GM18858 (cell line): ENCODE data around the gene WAPL.

ENCODE experiments used
- ATAC-seq: cut with Tn5 transposase; IDR thresholded peaks from one replicate; pipeline ENCODE4 v1.9.1; 2021; ENCODE audit not compliant: unreplicated experiment

The WAPL gene

DNA sequence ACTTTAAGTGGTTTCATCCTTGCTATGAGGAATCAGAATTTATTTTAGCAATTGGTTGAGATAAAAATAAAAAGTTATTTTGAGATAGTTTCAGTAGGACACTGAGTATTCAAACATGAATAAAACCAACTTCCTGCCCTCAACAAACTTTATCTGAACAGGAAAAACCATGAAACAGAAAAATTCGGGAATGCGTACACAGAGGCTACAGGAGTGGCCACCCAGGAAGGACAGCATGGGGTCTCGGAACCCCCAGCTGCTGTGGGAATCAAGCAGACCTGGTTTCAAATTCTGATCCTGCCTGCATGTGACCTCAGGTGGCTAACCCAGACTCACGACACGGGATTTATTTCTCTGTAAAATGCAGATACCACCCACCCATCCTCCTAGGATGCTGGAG is 106.0 kb downstream of the WAPL start:
- ATAC-seq, result no peak

DNA sequence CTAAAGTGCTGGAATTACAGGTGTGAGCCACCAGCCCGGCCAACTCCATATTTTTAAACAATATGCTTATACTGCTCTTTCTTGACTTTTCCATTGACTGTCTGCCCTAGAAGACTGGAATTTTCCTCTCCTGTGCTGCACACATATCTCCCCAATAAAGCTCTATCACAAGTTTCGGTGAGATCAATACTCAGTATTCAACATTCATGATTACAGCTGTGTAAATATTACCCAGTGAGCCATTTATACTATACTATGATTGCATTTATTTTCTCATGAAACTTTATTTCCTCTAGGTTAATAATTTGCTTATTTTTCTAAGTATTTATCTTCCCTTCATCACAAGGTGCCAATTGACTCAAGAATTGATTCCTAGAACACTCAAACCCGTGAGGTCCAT is 106.5 kb downstream of the WAPL start:
- no peak for ATAC-seq

DNA sequence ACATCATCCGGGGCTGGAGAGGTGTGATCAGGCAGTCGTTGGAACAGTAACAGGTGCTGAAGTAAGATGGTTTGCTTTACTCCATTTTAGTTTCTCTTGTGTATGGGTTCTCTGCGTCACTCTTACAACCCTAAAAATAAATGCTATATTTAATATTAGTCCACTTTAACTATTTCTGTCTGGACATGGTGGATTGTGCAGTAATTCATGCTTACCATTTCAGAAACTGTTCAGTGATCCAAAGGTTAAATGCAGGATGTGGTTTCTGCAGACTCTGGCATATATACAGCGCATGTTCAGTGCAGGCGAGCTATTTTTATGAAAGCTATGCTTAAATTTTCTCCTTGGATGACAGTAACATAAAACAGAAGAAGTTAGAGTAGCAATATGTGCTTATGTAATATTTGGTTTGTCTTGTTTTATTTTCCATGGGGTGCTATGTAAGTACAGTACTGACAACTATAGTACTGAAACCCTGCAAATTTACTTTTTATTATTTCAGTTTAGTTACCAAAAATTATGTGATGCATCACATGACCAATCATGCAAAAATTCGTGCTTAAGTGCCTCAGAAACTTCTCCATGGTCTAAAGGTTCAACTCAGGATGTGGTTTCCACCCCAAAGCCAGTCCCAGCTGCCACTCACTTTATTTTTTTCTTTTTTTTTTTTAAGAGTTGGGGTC is 108.4 kb downstream of the WAPL start:
- ATAC-seq, result peak; percentile 72

DNA sequence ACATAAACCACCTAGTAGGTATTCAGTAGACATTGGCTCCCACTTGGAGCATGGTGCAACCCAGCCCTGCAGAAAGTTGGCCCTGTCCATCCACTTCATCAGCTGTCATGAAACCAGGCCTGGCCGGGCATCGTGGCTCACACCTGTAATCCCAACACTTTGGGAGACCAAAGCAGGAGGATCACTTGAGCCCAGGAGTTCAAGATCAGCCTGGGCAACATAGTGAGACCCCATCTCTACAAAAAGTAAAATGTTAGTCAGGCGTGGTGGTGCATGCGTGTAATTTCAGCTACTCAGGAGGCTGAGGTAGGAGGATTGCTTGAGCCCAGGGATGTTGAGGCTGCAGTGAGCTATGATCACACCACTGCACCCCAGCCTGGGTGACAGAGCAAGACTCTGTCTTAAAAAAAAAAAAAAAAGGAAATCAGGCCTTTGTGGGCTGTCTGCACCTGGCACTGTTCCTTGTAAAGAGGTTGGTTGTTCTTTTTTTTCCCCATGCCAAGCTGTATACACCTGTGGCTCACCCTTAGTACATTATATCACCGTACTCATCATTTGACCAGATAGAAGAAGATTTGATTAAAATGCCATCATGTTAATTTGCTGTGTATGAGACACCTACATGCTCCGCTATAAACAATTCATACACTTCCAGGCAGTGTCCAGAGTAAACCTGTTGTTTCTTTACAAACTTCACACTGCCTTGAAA is 109.6 kb downstream of the WAPL start:
- no peak for ATAC-seq

DNA sequence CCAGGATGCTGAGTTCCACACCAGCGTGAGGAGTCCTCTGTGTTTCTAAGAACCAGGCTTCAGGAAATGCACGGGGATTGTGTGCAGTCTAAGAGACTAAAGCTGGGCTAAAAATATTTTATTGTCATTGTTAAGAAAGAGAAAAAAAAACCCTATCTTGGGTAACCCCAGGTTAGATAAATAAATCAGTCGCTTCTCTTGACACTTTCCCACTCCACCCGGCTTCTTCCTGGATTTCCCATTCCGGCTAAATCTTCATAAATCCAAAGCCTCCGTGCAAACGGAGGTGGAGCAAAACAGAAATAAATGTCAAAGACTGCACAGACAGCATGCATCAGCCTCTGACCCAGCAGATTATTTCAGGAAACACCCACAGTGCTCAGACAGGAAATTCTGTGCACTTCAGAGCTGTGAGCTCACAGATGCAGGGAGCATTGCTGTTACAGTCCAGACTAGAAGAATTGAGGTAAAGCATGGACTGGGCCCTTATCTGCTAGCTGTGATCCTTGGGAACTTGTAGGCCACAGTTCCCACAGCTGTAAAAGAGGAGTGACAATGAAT is 110.2 kb downstream of the WAPL start:
- ATAC-seq, result peak; percentile 40

DNA sequence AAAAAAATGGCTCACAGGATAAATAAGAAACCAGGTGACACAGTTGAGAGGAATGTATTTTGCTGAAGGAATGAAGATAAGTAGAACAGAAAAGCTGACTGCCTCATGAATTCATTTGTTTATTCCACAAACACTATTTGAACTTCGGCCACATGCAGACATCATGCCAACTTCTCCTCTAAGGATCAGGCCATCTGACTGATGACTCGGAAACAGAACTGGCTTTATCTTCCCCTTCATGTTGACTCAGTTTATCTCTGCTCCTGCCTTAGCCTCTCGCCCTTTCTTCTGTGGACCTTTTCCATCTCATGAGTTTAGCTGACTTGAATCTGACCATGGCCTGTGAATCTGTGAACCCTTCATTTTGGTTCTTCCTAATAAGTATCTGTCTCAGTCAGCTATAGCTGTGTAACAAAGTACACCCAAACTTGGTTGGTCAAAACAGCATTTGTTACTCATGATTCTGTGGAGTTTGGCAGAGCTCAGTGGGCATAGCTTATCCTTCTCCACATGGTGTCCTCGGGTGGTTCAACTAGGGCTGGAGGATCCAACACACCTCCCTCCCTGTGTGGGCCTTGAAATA is 111.0 kb downstream of the WAPL start:
- no peak for ATAC-seq

DNA sequence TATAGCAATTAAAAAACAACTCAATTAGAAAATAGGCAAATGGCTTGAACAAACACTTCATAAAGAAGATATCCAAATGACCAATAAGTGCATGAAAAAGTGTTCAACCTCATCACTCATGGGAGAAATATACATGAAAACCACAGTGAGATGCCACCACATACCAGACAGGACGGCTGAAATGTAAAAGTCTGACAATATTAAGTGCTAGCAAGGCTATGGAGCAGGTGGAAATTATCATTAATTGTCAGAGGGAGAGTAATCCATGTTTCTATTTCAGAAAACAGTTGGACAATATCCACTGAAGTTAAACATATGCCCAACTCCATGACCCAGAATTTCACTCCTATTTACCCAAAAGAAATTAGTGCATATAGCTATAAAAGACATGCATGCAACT is 112.4 kb downstream of the WAPL start:
- ATAC-seq, result no peak

DNA sequence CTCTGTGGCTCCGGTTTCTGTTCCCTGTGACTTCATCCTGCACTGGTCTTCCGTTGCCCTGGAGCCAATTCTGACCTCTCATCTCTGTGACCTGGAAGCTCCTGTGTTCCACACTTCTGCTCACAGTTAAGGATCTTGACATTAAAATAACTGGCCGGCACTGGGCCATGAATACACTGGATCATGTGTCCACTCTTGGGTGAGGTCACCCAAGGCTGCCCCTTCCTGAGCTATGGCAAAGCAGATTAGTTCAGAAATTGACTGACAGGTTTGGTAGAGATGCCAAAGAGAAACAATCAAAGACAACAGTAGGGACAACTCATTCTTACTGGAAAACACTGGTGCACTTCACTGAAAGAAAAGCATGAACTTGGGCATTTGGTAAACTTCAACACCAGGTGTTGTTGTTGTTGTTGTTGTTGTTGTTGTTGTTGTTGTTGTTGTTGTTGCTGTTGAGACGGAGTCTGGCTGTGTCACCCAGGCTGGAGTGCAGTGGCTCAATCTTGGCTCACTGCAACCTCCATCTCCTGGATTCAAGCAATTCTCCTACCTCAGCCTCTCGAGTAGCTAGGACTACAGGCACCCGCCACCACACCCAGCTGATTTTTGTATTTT is 118.3 kb downstream of the WAPL start:
- ATAC-seq, result no peak

DNA sequence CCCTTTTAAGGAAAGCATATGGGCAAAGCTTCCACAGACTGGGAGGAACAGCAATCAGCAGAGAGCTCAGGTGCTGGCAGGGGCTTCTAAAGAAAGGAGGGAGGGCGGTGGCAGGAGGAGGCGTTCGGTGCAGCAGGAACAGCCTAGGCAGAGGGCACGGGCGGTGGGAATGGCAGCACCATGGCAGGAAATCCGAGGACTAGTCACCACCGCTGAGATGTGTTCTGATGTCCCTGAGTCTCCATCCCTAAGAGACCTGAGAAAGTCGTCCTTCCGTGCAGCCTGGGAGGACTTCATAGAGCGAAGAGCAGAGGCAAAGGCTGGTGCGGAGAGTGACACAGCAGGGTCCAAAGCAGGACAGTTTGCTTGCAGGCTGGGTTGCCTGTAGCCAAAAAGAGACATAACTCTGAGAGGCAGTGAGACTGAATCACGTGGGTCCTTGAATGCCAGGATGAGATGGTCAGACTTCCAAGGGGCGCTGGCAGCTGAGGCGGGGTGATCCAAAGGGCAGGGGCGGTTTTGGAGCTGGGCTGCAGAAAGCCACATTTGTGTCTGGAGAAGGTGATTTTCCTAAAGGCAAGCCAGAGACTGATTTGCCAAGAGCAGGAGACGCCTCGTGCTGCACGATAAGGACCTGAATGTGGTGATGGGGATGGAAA is 119.2 kb downstream of the WAPL start:
- ATAC-seq, result no peak

DNA sequence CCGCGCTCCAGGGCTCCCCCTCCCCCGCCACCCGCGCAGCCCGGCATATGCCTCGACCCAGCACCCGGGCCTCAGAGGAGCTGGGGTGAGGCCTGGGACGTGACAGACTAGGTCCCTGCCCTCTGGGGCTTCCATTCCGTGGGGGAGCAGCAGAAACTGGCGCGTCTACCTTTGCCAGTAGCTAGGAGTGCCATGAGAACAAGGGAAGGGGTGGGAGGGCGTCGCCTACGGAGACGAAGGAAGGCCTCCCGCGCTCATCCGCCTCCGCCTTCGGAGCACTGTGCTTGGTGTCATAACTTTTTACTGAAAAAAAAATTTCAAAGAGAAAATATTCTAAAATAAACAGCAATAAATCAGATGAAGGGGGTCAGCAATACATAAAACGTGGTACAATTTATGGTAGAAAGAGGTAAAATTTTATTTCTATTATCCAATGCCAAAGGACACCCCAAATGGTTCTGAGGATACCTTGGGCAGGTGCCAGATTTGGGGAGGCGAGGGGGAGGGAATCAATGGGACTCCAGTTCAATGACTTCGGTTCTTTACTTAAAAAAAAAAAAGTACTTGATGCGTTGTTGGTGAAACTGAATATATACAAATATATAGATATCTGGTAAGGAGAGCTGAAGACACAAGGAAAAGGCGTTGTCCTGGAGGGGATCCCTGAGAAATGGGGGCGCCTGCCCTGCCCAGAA is 119.9 kb downstream of the WAPL start:
- no peak for ATAC-seq

DNA sequence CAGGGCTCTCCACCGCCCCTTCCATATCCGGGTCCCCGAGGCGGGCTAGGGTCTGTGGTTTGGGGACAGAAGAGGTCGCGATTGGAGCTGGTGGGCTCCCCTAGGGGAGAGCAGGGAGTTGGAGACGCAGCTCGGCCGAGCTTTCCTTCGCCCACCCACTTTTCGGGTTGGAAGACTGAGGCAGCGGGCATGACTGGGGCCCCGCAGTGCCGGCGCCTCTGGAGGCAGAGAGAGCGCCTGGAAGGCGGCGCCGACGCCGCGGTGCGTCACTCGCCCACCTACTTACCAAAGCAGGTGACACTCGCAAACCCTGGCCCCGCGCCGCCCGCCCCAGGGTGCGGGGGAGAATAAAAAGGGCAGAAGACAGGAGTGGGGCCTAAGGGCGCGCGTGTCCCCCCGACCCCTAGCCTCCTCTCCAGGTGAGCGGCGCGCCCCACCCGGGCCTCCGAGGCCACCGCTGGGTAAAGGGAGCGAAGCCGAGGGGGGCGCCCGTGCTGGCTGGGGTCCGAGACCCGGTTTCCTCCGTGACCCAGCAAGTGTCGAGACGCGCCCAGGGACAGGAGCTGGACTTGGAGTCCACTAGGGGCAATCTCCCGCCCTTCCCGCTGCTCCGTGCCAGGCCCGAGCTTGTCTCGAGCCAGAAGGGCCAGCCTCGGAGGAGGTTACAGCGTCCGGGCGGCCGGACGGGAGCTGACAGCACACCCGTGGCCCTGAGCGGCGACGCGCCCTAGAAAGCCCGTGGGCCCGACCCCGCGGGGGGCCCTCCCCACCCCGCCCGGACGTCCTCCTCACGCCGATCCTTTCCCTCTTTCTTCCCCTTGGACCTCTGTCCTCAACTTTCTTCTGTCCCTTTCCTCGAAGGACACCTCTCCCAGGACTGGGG is 120.6 kb downstream of the WAPL start:
- peak; percentile 20 for ATAC-seq

DNA sequence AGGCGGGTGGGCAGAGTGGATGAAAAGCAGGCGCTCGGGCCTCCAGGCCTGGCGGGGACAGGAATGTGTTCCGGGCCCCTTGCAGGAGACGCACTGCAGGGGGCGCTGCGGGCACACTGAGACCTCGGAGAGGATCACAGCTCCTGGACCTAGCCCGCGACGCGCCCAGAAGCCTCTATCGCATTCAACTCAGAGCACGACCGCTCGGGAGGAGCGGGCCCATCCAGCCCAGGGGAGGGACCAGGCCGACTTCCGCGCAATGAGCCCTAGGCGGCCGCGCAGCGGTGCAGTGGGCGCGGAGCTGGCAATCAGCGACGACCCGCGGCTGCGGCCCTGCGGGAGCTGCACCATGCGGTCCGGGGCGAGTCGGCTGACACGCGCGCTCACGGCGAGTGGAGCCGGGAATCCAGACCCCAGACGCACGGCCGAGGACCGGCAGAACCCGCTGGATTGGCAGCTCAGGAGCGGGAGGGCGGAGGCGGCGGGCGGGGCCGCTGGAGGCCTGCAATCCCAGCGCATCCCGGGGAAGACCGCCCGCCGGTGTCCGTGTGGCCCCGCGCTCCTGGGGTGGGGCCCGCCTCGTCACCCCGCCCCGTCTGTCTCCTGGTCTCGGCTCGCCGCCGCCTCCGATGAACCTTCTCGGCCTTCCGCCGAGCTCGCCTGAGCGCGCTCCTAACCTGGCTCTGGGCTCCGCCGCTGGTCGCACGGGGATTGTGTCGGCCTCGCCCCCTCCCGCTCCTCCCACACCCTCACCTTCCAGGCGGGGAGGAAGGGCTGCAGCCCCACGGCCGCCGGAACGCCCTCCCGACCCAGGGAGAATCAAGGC is 121.5 kb downstream of the WAPL start:
- ATAC-seq, result peak; percentile 88

DNA sequence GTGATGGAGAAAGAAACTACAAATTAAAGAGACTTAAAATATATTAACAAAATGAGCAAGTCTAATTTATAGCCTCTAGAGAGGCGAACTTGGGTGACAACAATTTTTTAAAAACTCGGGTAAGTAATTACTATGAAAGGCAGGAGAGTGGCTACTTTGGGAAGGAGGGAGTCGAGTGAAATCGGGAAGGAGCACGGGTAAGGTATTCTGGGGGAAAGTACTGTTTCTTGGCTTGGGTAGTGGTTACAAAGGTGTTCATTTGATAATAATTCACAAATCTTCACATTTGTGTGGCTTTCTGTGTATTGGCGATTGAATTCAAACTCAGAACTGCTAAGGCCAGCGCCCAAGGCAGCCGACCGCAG is 122.1 kb downstream of the WAPL start:
- ATAC-seq, result no peak

DNA sequence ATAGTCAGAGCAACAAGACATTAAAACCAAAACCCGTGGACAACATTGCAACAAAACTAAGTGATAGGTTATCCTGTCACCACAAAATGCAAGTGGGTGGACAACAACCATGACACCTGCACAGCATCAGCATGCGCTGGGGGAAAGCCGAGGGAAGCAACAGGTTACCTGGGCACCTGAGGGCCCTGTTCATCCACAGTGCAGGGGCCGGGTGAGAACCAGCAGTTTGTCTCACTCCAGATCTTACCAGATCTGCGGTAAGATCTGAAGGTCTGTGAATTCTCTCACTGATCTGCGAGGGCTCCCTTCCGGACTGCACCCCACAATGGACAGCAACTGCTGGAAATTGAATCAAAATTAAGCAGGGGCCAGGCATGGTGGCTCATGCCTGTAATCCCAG is 124.5 kb downstream of the WAPL start:
- ATAC-seq, result no peak

DNA sequence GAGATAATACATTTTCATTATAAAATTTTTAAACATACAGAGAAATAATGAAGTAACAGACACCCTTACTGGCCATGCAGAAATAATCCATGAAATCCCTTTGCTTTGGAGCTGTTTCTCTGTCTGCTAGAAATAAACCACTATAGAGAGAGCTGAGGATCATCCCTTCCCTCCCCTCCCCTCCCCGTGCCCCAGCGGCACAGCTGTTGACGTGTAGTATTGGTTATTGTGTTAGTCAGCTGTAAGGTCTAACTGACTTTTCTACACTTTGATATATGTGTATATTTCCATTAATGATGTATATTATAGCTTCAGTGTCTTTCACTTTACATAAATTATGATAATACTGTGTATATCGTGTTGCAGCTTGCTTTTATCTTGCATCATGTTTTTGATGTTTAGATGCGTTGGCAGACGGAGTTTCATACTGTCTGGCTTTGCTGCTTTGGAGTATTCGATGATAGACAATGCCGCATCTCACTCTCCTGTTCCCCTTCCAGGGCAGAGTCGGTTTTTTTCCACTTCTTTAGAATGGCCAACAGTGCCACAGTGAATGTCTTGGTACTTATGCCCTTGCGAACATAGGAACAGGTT is 127.6 kb downstream of the WAPL start:
- no peak for ATAC-seq

DNA sequence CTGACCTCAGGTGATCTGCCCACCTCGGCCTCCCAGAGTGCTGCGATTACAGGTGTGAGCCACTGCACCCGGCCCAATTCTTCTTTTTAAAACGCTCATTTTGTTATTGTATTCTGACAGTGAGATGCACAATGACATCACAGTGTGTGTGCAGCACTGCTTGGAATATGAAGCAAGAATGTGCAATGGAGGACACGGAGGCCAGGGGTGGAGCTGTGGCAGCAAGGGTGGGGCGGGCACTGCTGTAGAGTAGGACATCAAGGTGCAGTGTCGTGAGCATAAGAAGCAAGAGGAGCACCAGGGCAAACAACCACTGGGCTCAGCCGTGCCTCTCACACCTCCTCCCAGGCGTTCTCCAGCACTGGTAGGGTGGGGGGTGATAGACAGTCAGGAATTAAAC is 128.2 kb downstream of the WAPL start:
- ATAC-seq, result no peak

DNA sequence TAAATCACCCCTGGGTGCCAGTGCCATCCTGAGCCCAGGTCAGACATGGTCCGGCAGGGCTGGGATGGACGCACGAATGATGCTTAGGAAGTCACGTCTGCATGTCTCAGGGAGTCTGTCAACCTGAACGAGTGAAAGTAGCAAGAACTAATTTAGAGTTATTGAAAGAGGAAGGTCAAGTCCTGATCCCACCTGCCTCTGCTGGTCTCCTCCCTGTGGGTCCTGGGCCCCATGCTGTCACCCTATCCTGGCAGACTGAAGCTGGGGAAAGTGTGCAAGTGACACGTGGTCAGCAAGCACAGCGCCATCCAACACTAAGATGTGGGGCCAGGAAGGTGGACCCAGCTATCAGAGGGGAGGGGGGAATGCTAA is 128.9 kb downstream of the WAPL start:
- peak; percentile 62 for ATAC-seq

DNA sequence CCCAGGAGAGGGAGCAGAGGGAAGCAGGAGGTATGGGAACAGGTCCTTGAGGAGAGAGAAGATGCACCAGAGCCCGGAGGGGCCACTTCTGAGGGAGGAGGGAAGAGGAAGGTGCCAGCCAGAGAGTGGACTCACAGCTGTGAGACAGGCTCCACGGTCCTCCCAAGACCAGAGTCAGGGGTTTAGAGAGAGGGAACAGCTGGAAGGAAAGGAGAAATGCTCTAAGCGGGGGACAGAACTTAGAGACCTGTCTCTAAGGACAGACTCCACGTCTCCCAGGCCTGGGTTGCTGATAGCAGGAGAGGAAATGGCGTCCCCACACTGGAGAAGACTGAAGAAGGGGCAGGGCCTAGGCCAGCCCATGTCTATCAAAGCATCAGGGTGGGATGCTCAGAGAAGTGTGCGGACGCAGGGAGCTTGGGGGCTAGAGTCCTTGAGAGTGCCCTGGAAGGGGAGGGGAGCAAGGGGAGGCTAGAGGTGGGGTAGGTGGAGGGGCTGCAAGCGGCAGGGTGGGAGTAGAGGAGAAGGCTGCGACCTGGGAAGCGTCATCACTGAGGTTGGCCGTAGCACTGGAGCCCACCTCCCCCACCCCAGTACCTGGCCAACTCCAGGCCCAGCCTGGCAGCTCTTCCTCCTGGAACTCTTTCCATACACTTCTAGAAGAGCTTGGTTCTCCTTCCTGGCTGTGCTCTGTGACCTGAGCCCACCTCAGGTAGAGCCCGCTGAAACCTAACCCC is 129.4 kb downstream of the WAPL start:
- no peak for ATAC-seq
